AG09319 (cell line): ENCODE data around the gene TMTC4.

Source experiments
- DNase-seq: peaks from one replicate; pipeline ENCODE4 v3.0.0-alpha.2; 2010; ENCODE audit warnings: low read depth; ENCODE audit errors: extremely low read depth
- TF ChIP-seq, protein P1 (sequence below): IDR thresholded peaks from 2 replicates; pipeline ENCODE4 v1.5.1; 2011; ENCODE audit warnings: low read depth, mild to moderate bottlenecking, inconsistent platforms, low read length, moderate library complexity

The TMTC4 gene

DNA sequence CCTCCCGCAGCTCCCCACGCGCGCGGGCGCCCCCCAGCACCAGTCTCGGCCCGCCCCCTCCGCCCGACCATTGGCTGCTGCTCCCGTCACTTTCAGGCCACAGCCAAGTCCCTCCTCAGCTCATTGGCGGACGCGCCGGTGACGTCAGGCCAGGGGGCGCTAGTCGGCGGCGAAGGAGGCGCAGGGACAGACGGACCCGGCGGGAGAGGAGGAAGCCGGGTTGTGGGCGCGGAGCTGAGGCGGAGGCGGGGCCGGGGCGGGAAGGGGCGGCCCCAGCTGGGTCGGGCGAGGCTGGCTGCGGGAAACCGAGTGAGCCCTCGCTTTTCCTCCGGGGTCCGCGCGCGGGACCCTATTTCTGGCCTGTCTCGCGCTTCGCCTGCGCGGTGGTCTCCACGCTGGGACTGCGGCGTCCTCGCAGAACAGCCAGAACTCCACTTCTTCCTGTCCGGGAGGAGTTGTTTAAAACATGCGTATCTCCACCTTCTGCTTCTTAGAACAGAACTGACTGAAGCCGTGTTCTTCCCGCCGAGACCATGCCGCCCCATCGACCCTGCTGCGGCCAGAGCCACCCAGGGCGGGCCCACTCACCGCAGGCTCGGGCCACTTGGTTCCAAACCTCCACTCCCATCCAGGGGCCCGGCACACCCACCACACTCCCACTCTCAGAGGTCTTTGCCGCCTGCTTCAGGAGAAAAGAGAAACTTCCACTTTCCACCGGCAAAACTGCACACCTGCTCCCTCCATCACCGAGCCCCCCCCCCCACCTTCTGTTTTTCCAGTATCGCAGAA lies 471 bp upstream of the TMTC4 start:
- TF ChIP-seq, protein P1, sequence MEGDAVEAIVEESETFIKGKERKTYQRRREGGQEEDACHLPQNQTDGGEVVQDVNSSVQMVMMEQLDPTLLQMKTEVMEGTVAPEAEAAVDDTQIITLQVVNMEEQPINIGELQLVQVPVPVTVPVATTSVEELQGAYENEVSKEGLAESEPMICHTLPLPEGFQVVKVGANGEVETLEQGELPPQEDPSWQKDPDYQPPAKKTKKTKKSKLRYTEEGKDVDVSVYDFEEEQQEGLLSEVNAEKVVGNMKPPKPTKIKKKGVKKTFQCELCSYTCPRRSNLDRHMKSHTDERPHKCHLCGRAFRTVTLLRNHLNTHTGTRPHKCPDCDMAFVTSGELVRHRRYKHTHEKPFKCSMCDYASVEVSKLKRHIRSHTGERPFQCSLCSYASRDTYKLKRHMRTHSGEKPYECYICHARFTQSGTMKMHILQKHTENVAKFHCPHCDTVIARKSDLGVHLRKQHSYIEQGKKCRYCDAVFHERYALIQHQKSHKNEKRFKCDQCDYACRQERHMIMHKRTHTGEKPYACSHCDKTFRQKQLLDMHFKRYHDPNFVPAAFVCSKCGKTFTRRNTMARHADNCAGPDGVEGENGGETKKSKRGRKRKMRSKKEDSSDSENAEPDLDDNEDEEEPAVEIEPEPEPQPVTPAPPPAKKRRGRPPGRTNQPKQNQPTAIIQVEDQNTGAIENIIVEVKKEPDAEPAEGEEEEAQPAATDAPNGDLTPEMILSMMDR, result peak; percentile 32
- peak; percentile 93 for DNase-seq

DNA sequence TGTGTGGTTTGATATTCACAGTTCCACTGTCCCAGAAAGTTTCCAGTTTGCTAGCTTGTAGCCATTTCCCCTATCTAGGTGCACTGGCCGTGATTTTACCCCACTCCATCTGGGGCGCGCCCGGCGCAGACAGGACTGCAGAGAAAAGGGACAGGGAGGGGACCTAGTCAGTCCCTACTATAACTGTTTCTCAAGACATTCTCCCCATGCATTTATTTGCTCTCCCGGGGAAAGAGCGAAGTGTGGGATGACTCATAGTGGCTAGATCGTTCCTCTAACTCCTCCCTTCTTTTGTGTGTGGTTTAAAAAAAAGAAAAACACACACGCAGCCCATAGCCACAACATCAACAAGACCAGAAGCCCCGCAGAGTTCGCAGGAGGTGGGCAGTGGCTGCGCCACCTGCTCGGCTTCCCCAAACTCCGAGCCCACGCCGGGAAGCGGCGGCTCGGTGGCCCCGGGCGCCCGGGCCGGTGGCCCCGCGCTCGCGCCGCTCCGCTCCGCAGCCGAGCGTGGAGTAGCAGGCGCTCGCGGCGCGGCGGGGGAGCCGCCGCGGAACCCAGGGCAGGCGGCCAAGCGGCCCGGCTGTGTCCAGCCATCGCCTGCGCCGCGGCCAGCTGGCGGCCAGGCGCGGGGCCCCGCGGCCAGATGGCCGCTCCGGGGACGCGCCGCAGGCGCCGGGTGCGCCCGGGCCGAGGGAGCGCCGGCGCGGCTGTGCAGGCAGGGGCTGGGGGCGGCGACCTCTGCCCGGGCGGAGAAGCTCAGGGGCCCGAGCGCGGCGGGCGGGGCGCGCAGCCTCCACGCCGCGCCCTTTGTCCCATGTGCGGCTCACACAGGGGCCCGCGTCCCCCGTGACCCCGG lies 653 bp downstream of the TMTC4 start:
- DNase-seq, result no peak
- TF ChIP-seq, protein P1, result no peak

DNA sequence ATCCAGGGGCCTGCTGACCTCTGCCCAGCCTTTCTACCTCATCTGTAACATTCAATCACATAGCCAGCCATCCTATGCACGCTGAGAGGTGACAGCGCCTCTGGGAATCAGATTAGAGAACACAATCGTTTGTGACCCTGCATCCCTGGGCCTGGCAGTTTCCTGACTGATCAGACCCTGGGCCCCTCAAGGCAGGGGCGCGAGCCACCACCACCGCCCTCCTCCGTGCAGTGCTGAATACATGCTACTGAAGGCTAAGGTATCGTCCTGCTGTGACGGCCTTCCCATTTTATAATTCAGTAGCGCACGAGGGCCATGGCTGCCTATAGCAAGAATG lies 1.3 kb downstream of the TMTC4 start:
- no peak for DNase-seq
- TF ChIP-seq, protein P1, result no peak

DNA sequence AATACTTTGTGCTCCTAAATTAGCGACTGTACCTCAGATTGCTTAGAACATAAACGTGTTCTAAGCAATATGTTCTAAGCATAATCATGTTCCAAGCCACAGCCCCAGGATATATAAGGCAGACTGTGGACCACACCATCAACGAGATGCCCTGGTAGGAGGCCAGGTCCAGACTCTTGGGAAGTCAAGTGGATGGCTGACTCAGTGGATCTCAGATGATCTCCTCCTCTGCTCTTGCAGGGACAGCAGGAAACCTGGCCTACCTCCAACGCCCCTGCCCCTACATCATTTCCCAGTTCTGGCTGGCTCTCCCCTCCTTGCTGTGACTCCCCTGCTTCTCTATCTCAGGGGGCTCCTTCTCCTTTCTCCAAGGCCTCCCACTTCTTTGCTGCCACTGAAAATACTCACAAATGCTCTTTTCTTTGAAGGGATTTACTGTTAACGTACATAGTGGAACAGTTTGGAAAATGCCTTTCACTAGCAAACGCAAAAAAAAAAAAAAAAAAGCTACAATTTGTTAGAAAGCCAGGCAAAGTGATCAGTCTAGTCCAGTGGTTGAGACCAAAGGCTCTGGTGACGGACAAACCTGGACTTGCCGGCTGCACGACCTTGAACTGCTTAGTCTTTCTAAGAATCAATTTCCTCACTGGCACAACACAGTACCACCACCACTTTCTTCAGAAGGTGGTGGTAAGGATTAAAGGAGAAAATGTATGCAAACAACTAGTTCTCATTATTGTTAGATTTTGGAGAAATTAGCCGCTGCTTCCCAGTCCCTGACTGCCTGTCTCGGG lies 3.0 kb downstream of the TMTC4 start:
- no peak for DNase-seq
- TF ChIP-seq, protein P1, result no peak

DNA sequence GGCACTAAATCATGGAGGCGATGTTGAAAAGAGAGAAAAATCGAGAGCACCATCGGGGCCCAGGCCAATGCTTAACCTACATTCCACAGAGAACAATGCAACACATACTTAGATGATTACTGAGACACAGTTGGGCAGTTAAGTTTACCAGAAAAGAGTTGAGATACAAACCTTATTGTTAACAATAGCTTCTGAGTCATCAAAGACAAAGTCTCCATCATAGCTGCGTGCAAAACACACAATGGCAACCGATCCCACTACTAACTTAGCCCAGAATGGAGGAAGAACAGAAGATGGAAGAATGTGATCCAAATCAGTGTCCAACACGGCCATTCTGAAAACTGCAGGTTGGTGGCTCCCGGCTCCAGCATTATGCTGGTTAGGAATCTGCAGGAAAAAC lies 6.2 kb downstream of the TMTC4 start:
- TF ChIP-seq, protein P1, result no peak
- DNase-seq, result no peak

DNA sequence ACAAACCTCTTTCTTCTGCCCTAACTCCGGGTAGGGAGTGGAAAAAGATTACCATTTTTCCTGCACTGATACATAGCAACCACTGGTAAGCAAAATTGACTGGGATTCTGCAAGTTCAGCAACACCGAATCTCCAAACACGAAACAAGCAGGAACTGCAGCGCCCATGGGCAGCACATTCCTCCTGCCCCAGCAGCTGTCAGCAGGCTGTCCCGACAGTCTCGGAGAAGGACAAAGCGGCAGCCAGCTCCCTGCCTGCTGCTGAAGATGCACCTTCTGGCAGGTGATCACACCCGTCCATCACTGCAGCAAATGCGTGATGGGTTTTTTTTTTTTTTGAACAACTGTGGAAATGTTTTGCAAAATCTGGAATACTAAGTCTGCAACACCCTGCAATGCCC lies 6.7 kb downstream of the TMTC4 start:
- TF ChIP-seq, protein P1, result no peak

More for the DNA sequence above, 6.7 kb downstream of the TMTC4 start:
- DNase-seq, result no peak
